ENCODE results near the gene PTOV1.

The PTOV1 gene

DNA sequence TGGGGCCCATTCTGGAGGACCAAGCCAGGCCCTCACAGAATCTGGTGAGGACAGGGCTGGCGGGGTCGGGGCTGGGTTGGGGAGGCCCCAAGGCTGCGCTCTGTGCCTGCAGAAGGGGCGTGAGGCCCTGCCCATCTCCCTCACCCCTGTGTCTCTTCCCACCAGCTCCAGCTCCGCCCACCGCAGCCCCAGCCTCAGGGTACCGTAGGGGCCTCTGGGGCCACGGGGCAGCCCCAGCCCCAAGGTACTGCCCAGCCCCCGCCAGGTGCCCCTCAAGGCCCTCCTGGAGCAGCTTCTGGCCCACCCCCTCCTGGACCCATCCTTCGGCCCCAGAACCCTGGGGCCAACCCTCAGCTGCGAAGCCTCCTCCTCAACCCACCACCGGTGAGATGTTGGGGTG is 15.4 kb upstream of the PTOV1 start:
- no peak for TF ChIP-seq EZH2phosphoT487 (IDR thresholded peaks at IDR 0.05; ENCODE audit: low read depth)
- no peak for TF ChIP-seq CTCF (IDR thresholded peaks at IDR 0.05; ENCODE audit: low read depth, low read length)
- H3K4me1 ChIP-seq (ENCODE audit: low read length) = no peaks in the 10 kb centered on the region
- no peaks in the 10 kb centered on the region for H3K9me3 ChIP-seq (ENCODE audit: insufficient read depth, low read length)
- H3K27ac ChIP-seq (ENCODE audit: low read length) = no peak overlapping the region
- H2AFZ ChIP-seq (ENCODE audit: low read depth, low read length) = no peak overlapping the region
- H3K27me3 ChIP-seq (ENCODE audit: low read depth, low read length) = no peaks in the 10 kb centered on the region
- no peak overlapping the region for H3K4me3 ChIP-seq (ENCODE audit: low read length)
- H3K9ac ChIP-seq (ENCODE audit: low read length) = no peak overlapping the region
- H3K36me3 ChIP-seq (replicated peaks; ENCODE audit: low read depth, low read length) = peaks cover 80% of the 10 kb centered on the region
- no peak overlapping the region for H3K4me2 ChIP-seq (ENCODE audit: low read length)
- H3K79me2 ChIP-seq (ENCODE audit: low read length) = no peaks in the 10 kb centered on the region
- peaks cover 6% of the 10 kb centered on the region for H4K20me1 ChIP-seq (ENCODE audit: insufficient read depth, low read length)

GRCh38 chr19:49836176-49837008 is 14.6 kb upstream of the PTOV1 start:
- Histone ChIP-seq H2AFZ (ENCODE audit: low read depth, low read length) (no peak overlapping the region), H3K9ac (ENCODE audit: low read length) (no peak overlapping the region), H3K27me3 (ENCODE audit: low read depth, low read length) (no peaks in the 10 kb centered on the region), H3K4me3 (ENCODE audit: low read length) (no peak overlapping the region), H3K9me3 (ENCODE audit: insufficient read depth, low read length) (no peaks in the 10 kb centered on the region), H3K4me2 (ENCODE audit: low read length) (no peak overlapping the region), H3K4me1 (ENCODE audit: low read length) (no peaks in the 10 kb centered on the region), H3K36me3 (replicated peaks; ENCODE audit: low read depth, low read length) (peaks cover 78% of the 10 kb centered on the region), H3K79me2 (ENCODE audit: low read length) (no peaks in the 10 kb centered on the region), H3K27ac (ENCODE audit: low read length) (no peak overlapping the region), H4K20me1 (ENCODE audit: insufficient read depth, low read length) (peaks cover 4% of the 10 kb centered on the region; the same call in 1 of the 2 replicates)
- no peak for TF ChIP-seq EZH2phosphoT487 (IDR thresholded peaks at IDR 0.05; ENCODE audit: low read depth)
- TF ChIP-seq CTCF (IDR thresholded peaks at IDR 0.05; ENCODE audit: low read depth, low read length) = no peak

- Histone ChIP-seq H4K20me1 (ENCODE audit: insufficient read depth, low read length) (peaks cover 4% of the 10 kb centered on the region; the same call in 1 of the 2 replicates), H3K9ac (ENCODE audit: low read length) (no peak overlapping the region), H3K27me3 (ENCODE audit: low read depth, low read length) (no peaks in the 10 kb centered on the region), H3K4me3 (ENCODE audit: low read length) (no peak overlapping the region), H3K9me3 (ENCODE audit: insufficient read depth, low read length) (no peaks in the 10 kb centered on the region), H3K79me2 (ENCODE audit: low read length) (no peaks in the 10 kb centered on the region), H3K4me1 (ENCODE audit: low read length) (no peaks in the 10 kb centered on the region), H3K36me3 (replicated peaks; ENCODE audit: low read depth, low read length) (peaks cover 72% of the 10 kb centered on the region), H2AFZ (ENCODE audit: low read depth, low read length) (no peak overlapping the region), H3K27ac (ENCODE audit: low read length) (no peak overlapping the region), H3K4me2 (ENCODE audit: low read length) (no peak overlapping the region)
- TF ChIP-seq EZH2phosphoT487 (IDR thresholded peaks at IDR 0.05; ENCODE audit: low read depth) (no peak), CTCF (IDR thresholded peaks at IDR 0.05; ENCODE audit: low read depth, low read length) (no peak)
Measured at GRCh38 chr19:49837009-49837310, 14.0 kb upstream of the PTOV1 start.

DNA sequence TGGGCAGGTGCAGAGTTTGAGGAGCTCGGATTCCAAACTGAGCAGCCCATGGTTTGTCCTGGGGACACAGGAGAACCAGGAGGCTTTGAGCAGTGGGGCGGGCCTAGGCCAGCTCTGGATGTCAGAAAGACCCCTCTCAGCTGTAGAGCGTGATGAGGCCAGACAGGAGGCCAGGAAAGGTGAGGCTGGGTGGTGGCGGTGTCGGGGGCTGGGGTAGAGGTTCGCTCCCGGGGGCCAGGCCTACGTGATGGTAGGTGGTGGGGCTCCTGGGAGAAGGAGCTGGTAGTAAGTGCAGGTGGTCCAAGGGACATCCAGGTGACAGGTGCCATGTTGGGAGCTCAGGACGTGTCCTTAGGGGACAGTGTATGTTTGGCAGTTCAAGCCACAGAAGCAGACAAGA is 13.5 kb upstream of the PTOV1 start:
- Histone ChIP-seq H3K9me3 (ENCODE audit: insufficient read depth, low read length) (no peaks in the 10 kb centered on the region), H3K27me3 (ENCODE audit: low read depth, low read length) (no peaks in the 10 kb centered on the region), H3K4me1 (ENCODE audit: low read length) (no peaks in the 10 kb centered on the region), H3K79me2 (ENCODE audit: low read length) (no peaks in the 10 kb centered on the region), H3K27ac (ENCODE audit: low read length) (no peak overlapping the region), H2AFZ (ENCODE audit: low read depth, low read length) (no peak overlapping the region), H3K36me3 (replicated peaks; ENCODE audit: low read depth, low read length) (peaks cover 68% of the 10 kb centered on the region), H4K20me1 (ENCODE audit: insufficient read depth, low read length) (peaks cover 4% of the 10 kb centered on the region; the same call in 1 of the 2 replicates), H3K9ac (ENCODE audit: low read length) (no peak overlapping the region), H3K4me2 (ENCODE audit: low read length) (no peak overlapping the region), H3K4me3 (ENCODE audit: low read length) (no peak overlapping the region)
- TF ChIP-seq EZH2phosphoT487 (IDR thresholded peaks at IDR 0.05; ENCODE audit: low read depth) = no peak
- no peak for TF ChIP-seq CTCF (IDR thresholded peaks at IDR 0.05; ENCODE audit: low read depth, low read length)

Measured in OCI-LY3 (cell line).